Activated gamma-delta T cell (primary cell): ENCODE data around the gene GZF1.

Source experiments
- DNase-seq: peaks from one replicate; lab custom pipeline; 2025; lab: John Stamatoyannopoulos, UW
- total RNA-seq, 2 donors: gene quantifications; one replicate each; lab custom pipeline; 2026; lab: John Stamatoyannopoulos, UW

The GZF1 gene
- total RNA-seq: 34.5 to 38.3 reads per million in 2 donors

DNA sequence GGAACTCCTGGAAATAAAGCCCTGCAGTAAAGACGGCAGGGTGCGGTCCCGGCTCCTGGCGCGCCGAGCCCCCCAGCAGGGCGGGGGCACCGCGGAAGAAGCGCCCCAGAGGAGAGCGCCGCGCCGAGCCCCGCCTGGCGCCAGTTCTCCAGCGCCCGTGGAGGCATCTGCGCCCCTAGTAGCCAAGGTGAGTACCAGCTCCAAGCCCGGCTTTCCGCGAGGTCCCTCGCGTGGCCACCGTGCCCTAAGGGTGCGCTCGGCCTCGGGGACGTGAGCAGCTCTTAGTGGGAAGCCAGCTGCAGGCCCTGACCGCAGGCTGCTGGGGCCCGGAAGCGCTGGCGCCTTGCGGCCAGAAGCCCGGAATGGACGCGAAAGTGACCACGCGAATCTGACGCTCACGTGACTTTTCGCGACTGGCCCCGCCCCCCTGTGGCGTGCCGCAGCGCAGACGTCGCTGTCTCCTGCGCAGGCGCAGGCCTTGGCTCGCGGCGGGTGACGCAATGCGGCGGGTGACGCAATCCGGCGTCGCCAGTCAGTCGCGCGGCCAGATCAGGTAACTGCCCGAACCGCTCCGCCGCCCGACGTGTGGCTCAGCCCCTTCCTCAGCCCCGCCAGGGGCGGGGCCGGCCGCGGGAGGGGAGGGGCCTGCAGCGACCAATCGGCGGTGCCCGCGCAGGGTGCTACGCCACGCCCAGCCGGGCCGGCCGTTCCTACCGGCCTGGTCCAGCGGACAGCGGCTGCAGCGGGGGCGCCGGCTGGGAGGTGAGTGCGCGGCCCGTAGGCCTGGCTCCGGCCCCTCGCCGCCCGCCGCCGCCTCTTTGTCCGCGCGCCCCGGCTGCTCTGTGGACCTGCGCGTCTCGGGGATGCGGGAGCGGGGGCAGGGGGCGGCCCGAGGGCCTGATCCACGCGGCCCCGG is at the start of gene GZF1:
TSS of gene GZF1 (plus strand) at position 707 of the 916 bp plus-strand sequence. CDS start 2,202 bp downstream, outside the sequence.
- DNase-seq: peak; percentile 99

DNA sequence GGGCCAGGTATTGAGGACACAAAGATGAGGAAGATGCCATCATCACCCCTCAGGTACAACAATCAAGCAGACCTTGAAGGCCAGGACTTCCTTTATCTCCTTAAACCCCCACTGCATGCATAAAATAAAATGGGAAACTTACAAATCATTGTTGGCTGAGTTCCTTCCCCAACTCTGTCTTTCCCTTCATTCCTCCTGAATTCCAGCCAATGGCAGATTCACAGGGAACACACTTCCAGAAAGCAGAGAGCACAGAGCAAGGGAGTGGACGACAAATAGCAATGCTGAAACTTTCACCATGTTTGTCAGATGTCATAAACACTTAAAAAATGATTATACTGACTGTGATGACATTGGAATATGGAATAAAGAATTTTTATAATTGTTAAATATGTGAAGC is 48.7 kb upstream of the GZF1 start:
- DNase-seq: no peak

DNA sequence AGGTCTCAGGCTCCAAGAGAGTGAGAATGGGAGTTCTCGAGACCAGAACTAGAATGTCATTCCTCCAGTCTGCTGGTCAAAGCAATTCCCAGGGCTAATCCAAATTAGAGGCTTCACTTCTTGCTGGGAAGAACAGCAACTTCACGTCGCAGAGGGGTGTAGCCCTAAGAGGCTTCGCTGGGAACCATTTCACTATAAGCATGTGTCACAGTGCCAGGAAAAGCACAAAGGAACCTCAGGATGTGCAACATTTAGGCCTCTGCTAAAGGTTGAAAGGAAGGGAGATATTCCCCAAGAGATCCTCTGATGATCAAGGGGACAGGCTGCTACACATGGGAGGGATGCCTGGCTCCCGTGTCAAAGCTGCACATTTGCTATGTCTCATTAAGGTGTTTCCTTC is 47.3 kb upstream of the GZF1 start:
- DNase-seq: no peak

DNA sequence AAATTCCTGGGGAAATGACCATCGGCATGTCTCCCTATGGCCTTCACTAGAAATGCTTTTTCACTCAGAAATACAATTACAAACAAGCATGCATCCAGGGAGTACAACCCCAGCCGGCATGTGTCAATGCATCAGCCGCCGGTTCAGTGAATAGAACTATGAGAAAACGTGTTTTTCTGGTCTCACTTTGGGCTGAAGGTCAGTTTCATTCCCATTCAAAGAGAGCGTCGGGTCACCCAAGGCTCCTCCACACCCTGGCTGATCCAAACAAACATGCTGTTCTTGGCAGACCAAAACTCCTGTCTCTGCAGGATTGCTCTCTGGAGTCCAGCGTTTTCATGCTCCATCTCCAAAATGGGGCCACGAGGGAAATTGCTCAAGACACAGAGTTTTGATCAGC is 46.9 kb upstream of the GZF1 start:
- no peak for DNase-seq

DNA sequence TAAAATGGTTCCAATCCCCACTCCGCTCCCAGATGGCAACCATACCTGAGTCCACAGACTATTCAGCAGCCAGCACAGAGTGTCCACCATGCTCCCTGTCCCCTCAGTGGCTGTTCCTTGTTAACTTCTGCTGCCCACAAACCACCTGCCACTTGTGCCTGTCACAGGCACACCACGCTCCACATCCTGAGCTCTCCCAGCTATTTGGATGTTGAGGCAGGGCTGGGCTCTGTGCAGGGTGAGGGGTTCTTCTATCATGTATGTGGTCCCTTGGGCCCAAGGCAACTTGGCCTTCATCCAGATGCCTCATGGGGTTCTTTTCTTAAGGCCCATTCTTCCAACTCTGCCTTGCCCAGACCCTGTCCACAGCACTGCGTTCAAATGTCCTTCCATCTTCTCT is 45.4 kb upstream of the GZF1 start:
- DNase-seq: no peak

DNA sequence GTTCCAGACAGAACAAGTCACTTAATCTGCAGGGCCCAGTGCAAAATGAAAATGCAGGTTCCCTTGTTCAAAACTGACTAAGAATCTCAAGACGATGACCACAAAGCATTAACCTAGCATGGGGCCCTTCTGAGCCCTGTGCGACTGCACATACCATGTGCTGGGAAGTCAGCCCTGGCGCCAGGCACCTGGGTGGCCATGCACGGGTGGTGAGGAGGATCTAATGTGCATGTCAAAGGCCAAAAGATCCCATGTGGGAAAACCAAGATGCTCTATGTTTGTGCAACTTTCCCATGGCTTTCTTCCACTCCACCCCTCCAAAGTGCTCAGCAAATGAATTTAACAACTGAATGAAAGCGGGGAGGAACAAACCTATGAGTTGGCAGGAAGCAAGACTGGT is 44.9 kb upstream of the GZF1 start:
- no peak for DNase-seq

DNA sequence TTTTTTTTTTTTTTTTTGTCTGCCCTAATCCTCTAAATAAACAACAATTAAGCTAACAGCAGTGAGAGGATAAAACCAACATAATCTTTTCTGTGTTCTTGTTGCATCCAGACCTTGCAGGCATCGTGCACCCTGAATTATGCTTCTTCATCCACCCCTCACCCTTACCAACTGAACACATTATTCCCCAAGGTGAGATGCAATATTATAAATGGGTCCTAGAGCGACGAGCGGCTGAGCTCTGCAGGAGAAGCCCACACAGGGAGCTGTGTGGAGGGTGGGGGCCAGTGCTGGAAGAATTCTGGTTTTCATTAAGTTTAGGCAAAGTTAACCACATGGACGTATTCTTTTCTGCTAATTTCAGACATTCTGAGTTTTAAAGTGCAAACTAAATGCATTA is 43.6 kb upstream of the GZF1 start:
- DNase-seq: no peak

DNA sequence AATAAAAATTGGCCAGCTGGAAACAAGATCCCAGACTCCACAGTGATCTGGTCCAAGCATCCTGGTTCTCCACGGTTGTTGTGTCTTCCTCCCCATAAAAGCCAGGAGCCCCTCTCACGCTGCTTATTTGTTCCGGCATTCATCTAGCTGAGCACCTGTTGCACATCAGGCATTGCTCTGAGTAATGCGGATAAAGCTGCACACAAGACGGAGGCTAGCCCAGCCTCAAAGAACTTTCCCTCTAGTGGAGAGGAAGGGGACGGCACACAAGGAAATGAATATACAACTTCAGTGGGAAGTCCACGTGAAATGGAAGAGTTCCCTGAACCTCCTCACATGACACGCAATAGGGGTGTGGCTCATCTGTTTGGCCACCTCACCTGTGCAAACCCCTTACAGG is 41.7 kb upstream of the GZF1 start:
- no peak for DNase-seq

DNA sequence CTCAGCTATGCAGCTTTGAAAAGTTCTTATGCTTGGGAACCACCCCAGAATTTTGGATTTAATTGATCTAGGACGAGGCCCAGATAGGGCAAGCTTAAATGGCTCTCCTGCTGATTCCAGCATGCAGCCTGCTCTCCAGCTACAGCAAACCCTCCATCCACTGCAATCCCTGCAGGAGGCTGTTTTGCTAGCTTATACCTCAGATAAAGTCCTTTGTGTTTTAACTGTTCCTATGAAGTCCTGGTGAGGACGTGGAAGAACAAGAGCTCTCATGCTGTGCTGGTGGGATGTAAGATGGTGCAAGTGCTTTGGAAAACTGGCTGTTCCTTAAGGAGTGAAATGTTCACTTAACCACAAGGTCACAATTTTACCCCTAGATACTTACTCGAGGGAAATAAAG is 36.9 kb upstream of the GZF1 start:
- no peak for DNase-seq

DNA sequence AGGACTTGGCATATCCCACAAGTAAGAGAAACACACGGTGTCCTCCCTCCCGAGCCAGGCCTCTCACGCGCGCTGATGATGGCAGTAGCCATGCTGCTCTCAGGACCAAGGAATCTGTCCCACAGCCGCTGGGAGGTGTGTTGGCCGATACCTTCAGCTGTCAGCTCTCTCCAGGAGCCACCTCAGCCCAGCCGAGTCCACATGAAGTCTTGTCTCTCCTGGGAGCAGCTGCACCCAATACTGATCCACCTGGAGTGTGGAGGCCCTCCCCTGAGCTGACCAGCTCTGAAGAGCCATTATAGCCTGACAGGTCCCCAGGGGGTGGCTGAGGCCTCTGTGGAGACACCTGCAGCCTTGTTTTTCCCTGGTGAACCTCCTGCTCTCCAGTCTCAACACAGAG is 35.2 kb upstream of the GZF1 start:
- no peak for DNase-seq

DNA sequence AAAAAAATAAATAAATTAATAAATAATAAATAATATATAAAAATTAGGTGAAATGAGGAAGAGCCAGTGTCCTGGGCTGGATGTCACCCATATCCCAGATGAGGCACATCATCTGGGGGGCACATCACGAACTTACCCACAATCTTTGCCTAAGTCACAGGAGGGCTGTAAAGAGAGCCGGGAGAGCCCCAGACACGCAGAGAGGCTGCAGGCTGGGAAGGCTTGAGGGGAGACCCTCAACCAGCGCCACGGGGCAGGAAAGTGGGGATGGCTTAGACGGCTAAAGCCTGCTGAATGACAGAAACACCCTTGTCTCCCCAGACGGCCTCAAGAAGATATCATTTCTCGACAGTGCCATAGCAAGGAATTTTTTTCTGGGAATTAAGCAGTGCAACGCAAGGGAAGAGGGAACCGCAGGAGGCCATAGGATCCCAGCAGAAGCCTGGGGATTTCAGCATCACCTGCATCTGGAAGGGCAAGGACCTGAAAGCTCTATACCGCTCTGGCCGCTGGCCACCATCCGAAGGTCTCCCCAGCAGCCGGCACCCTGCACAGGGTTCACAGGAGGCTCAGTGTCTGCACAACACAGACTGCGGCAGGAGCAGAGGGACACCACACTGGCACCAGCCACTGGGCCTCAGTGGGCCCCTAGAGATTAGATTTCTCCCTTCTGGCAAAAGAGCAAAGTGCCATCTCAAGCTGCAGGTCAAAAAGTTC is 34.2 kb upstream of the GZF1 start:
- DNase-seq: no peak

DNA sequence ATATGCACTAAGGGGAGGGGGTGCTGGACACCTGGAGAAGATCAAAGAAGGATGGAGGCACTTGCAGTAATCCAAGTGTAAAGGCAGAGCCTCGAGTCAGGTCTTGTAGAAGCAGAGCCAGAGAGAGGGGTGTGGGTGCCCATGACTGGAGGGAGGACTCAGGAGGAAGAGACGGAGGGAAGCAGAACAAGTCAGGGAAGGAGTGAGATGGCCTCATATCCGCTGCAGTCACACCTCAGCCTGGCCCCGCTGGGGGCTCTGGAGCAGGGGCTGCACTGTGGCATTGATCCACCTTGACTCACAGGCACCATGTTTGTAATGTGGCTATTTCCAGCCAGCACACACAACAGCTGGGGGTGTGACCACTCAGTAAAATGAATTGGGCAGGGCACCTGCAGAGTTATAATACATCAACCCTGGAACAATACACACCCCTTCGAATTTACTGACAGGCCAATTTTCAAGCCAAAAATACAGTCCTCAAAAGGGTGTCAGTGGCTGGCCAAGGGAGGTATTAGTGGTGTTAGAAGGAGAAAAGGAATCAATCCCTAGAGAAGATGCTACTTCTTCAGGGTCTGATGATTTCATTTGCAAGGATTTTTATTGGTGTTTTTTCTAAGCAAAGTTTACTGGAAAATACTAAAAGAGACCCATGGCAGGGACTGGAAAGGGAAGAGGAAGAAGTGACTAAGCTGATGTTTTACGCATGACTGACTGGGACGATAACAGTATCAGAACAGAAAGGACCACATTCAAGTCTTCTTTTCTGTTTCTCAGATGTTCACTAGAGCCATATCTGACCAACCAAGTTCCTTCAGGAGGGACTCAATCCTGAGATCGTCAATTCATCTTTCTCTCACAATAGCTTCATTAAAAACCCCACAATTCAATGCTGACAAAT is 30.3 kb upstream of the GZF1 start:
- no peak for DNase-seq

DNA sequence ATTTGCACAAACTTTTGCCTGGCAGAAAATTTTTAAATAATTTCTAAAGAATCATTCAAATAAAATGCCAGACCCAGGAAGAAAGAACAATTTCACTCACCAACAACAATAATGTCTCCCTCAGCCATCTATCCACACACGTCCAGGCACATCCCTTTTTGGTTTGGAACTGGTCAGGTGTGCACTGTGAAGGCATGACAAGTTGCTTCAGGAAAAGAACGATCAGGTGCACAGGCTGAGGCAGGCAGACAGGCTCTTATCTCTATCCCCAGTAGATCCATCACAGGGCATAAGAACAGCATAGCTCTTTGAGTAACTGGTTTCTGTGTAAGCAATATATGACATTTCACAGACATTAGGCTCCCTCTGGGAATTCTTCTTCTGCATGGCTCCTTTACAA is 29.5 kb upstream of the GZF1 start:
- no peak for DNase-seq

DNA sequence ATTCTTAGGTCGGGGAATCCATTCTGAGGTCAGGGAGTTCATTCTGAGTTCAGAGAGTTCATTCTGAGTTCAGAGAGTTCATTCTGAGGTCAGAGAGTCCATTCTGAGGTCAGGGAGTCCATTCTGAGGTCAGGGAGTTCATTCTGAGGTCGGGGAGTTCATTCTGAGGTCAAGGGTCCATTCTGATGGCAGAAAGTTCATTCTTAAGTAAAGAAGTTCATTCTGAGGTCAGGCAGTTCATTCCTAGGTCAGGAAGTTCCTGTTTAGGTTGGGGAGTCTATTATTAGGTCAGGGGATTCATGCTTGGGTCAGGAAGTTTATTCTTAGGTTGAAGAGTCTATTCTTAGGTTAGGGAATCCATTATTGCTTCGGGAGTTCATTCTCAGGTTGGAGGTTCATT is 27.9 kb upstream of the GZF1 start:
- DNase-seq: no peak

DNA sequence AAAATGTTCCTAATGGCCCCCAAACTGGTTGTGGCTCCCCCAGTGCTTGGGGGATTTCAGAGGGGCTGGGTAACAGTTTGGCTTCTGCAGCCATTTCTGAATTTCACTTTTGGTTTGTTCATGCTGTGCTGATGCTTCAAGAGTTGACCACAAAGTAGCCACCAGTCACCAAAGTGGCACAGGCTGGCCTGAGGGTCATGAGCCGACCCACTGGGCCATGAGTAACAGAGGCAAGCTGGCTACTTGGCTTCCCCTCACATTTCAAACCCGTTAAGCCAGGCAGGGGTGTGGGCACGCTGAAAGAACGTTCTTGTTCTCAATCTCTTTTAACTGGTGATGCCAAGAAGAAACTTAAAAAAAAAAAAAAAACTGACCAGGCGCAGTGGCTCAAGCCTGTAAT is 26.5 kb upstream of the GZF1 start:
- DNase-seq: no peak

DNA sequence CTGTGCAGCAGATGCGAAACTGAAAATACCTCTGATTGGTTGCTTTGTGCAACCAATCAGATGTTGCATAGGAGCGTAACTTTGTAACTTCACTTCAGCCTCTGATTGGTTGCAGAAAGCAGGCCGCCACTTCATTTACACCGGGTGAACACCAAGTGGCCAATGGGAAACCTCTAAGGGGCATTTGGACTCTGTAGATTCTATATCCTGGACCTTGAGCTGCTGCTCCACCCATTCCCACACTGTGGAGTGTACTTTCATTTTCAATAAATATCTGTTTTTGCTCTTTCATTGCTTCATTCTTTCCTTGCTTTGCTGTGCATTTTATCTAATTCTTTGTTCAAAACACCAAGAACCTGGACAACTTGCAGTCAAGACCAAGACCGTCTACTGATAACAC is 25.5 kb upstream of the GZF1 start:
- no peak for DNase-seq

DNA sequence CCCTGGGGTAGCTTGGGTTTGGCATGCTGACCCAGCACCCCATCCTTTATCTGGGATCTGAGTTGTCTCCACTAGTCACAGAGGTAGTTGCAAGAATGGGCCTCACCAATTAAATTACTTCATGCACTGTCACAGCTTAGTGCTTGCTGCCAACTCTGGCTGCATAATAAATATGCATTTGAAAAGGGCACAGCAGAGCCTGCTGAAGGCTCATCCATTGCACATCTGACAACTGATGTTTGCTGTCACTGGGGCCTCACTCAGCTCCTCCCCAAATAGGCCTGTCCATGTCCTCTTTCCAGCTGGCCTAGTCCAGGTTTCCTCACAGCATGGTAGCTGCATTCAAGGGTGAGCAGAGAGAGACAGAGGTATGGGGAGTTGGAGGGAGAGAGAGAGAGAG is 24.7 kb upstream of the GZF1 start:
- no peak for DNase-seq

DNA sequence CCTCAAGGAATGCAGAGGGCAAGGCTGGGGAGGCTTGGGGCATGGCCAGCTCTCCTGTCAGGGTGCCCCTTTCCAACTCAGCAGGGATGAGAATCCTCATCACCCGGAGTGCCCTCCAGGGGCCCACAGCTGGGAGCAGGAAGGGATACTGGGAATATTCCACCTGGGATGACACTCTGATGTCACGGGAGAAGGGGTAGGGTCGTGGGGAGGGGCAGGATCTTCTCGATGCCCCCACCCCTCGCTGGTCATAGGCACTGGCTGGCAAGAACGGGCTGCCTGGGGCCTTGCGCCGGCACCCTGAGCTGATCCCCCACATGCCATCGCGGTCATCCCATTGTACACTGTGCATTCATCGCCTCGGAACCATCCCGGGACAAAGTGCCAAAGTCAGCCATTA is 22.0 kb upstream of the GZF1 start:
- no peak for DNase-seq

DNA sequence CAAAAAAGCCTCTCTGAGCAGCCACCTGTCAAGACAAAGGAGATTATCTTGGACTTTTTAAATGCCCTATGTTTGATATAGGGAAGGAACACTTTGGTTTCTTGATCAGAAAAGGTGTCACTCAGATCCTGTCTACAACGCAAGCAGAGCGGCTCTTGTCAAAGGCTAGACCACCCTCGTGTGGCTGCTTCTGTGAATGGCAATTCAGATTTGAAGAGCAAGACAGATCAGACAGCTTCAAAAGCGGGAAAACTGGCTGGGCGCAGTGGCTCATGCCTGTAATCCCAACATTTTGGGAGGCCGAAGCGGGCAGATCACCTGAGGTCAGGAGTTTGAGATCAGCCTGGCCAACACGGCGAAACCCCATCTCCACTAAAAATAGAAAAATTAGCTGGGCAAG is 21.5 kb upstream of the GZF1 start:
- DNase-seq: no peak

DNA sequence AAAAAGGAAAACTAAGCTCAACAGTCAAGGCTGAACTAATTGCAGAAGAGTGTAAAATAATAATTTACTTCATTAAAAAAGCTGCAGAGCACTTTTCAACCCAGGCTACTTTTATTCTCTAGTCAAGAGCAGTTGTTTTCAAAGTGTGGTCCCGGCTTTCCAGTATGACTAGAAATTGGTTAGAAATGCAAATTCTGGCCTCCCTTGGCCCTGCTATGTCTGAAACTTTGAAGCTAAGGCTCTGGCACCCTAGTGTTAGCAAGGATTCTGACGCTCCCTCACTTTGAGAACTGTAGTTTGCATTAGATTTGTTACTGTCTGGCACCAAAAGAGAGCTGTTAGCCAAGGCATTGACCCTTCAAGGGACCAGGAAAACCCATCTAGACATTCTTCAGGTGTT is 20.9 kb upstream of the GZF1 start:
- DNase-seq: no peak

DNA sequence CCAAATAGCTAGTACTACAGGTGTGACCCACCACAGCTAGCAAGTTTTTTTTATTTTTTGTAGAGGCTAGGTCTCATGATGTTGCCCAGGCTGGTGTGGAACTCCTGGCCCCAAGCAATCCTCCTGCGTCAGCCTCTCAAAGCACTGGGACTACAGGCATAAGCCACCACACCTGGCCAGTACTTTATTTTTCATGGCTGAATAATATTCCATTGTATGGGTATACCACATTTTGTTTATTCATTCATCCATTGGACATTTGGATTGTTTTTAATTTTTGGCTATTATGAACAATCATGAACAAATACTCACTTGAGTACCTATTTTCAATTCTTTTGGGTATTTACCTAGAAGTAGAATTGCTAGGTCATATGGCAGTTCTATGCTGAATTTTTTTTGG is 18.4 kb upstream of the GZF1 start:
- no peak for DNase-seq

DNA sequence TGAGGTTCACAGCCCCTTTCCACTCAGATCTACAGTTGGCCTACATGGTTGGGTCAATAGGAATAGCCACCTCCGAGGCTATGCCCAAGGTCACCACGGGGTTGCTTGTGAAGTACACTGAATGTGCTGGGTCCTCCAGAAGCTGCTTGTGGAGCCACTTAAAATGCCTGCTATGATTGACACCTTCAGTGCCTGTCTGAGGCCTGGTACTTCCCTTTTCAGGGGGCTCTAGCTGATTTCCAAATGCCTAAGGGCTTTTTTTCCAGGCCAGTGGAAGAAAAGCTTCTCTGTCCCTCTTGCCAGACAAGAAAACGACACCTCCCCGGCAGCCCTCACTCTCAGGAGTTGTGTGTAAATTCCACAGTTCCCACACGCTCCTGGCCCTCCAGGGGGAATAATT is 17.6 kb upstream of the GZF1 start:
- DNase-seq: no peak
